Vagina (tissue), 2 donors: ENCODE results near the gene TMEM163. TPM values are rescaled to one million over a fixed set of nuclear protein-coding genes. Genes with fewer than 3 reads are reported as not detected.
A peak's percentile ranks its signal among the peaks of the same experiment; 100 is the strongest.

Experiments used
- DNase-seq, 2 donors: peaks; one replicate each; pipeline ENCODE4 v3.0.0-alpha.2; 2017; ENCODE audit errors: extremely low spot score in 2 of 2
- H3K27ac ChIP-seq: fragments of 200-600 bp; sonication (generic); one replicate; pipeline ENCODE4 v1.5.1; 2019
- H3K27me3 ChIP-seq: fragments of 200-600 bp; sonication (generic); one replicate; pipeline ENCODE4 v1.5.1; 2019
- H3K36me3 ChIP-seq, 2 donors: fragments of 200-600 bp; sonication (generic); one replicate each; pipeline ENCODE4 v1.5.1; 2017 to 2019
- H3K4me1 ChIP-seq: fragments of 200-600 bp; sonication (generic); one replicate; pipeline ENCODE4 v1.5.1; 2019
- H3K4me3 ChIP-seq, 2 donors: fragments of 200-600 bp; sonication (generic); 1 replicate in 1 of 2; 2 replicates in 1 of 2; pipeline ENCODE4 v1.5.1; 2016 to 2019
- H3K9me3 ChIP-seq: fragments of 200-600 bp; sonication (generic); one replicate; pipeline ENCODE4 v1.5.1; 2019
- POLR2A ChIP-seq, 2 donors: fragments of 450-650 bp; IDR thresholded peaks; one replicate each; pipeline ENCODE4 v1.6.1; 2017; ENCODE audit warnings: antibody characterized with exemption in 2 of 2, mild to moderate bottlenecking in 2 of 2, moderate library complexity in 2 of 2
- POLR2AphosphoS5 ChIP-seq, 2 donors: sonication (generic); formaldehyde crosslinking; IDR thresholded peaks; one replicate each; pipeline ENCODE4 v1.9.0; 2017; ENCODE audit warnings: antibody characterized with exemption in 2 of 2, mild to moderate bottlenecking in 2 of 2, low read depth in 1 of 2; ENCODE audit not compliant: insufficient read depth in 1 of 2
- intact Hi-C: fragments of 100-400 bp; cut with DNase I; formaldehyde crosslinking; loops from one replicate; pipeline ENCODE4 v1.15.1; 2023
- total RNA-seq: library from RNA; depleted of rRNA; stranded (reverse); fragments of >200 nt; gene quantifications from one replicate; pipeline ENCODE4 v1.2.3, GENCODE V29; 2016
- TF ChIP-seq, protein P1 (sequence below), 3 experiments: fragments of 450-650 bp in 2 of 3; fragments of 200-600 bp in 1 of 3; sonication (generic) in 1 of 3; IDR thresholded peaks; one replicate each; pipeline ENCODE4 v1.5.1; 2017 to 2019; ENCODE audit warnings: antibody characterized with exemption in 3 of 3, mild to moderate bottlenecking in 2 of 3, moderate library complexity in 2 of 3

The TMEM163 gene
- total RNA-seq, 1 donor from 2014 or later: not detected

GRCh38 chr2:134468776-134469175 is 250.0 kb downstream of the TMEM163 start:
- TF ChIP-seq POLR2A (IDR thresholded peaks at IDR 0.05) (no peak), POLR2AphosphoS5 (IDR thresholded peaks at IDR 0.05; ENCODE audit: insufficient read depth in 1 of 2, low read depth in 1 of 2) (no peak)
- TF ChIP-seq, protein P1, sequence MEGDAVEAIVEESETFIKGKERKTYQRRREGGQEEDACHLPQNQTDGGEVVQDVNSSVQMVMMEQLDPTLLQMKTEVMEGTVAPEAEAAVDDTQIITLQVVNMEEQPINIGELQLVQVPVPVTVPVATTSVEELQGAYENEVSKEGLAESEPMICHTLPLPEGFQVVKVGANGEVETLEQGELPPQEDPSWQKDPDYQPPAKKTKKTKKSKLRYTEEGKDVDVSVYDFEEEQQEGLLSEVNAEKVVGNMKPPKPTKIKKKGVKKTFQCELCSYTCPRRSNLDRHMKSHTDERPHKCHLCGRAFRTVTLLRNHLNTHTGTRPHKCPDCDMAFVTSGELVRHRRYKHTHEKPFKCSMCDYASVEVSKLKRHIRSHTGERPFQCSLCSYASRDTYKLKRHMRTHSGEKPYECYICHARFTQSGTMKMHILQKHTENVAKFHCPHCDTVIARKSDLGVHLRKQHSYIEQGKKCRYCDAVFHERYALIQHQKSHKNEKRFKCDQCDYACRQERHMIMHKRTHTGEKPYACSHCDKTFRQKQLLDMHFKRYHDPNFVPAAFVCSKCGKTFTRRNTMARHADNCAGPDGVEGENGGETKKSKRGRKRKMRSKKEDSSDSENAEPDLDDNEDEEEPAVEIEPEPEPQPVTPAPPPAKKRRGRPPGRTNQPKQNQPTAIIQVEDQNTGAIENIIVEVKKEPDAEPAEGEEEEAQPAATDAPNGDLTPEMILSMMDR (IDR thresholded peaks at IDR 0.05): no peak
- Histone ChIP-seq H3K4me1 (no peaks in the 10 kb centered on the region), H3K9me3 (no peaks in the 10 kb centered on the region), H3K4me3 (no peak overlapping the region), H3K36me3 (no peaks in the 10 kb centered on the region), H3K27me3 (no peaks in the 10 kb centered on the region), H3K27ac (no peak overlapping the region)
- intact Hi-C loops: no loop called here
- peak in 1 of 2 donors; percentile 72 for DNase-seq

GRCh38 chr2:134468164-134468563 is 250.6 kb downstream of the TMEM163 start:
- TF ChIP-seq POLR2AphosphoS5 (IDR thresholded peaks at IDR 0.05; ENCODE audit: insufficient read depth in 1 of 2, low read depth in 1 of 2) (no peak), POLR2A (IDR thresholded peaks at IDR 0.05) (no peak)
- TF ChIP-seq, protein P1 (IDR thresholded peaks at IDR 0.05): no peak
- H3K4me1 ChIP-seq: no peaks in the 10 kb centered on the region
- no peak overlapping the region for H3K4me3 ChIP-seq
- no peak overlapping the region for H3K27ac ChIP-seq
- H3K9me3 ChIP-seq: no peaks in the 10 kb centered on the region
- peak; percentile 46 to 52 for DNase-seq
- H3K36me3 ChIP-seq: no peaks in the 10 kb centered on the region
- intact Hi-C loops: no loop called here
- H3K27me3 ChIP-seq: no peaks in the 10 kb centered on the region

DNA sequence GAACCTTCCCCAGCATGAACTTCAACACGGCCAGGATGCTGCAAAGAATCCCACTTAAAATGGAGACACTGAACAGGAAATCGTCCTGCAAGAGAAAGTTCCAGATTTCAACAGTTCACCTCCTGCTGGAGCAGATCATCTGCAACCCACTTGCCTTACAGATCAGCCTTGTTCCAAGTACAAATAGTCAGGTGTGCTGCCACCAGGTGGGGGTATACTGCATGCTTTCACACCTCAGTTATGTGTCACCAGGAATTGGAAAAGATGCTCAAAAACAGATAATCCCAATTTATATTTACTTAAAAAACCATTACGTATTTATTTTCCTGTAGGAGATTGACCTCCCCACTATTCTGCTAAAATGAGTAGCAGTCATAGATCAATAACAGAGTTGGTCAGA is 252.7 kb downstream of the TMEM163 start:
- TF ChIP-seq POLR2AphosphoS5 (IDR thresholded peaks at IDR 0.05; ENCODE audit: insufficient read depth in 1 of 2, low read depth in 1 of 2) (no peak), POLR2A (IDR thresholded peaks at IDR 0.05) (no peak)
- TF ChIP-seq, protein P1 (IDR thresholded peaks at IDR 0.05): no peak
- intact Hi-C loops: no loop called here
- Histone ChIP-seq H3K27ac (no peak overlapping the region), H3K27me3 (no peaks in the 10 kb centered on the region), H3K36me3 (no peaks in the 10 kb centered on the region), H3K4me3 (no peak overlapping the region), H3K4me1 (no peaks in the 10 kb centered on the region), H3K9me3 (no peaks in the 10 kb centered on the region)
- peak; percentile 19 to 74 for DNase-seq

- Histone ChIP-seq H3K4me1 (no peaks in the 10 kb centered on the region), H3K27ac (no peak overlapping the region), H3K9me3 (no peaks in the 10 kb centered on the region), H3K4me3 (no peak overlapping the region), H3K27me3 (no peaks in the 10 kb centered on the region), H3K36me3 (no peaks in the 10 kb centered on the region)
- TF ChIP-seq POLR2AphosphoS5 (IDR thresholded peaks at IDR 0.05; ENCODE audit: insufficient read depth in 1 of 2, low read depth in 1 of 2) (no peak), POLR2A (IDR thresholded peaks at IDR 0.05) (no peak)
- TF ChIP-seq, protein P1 (IDR thresholded peaks at IDR 0.05): no peak
- intact Hi-C loops: no loop called here
- peak; percentile 22 to 64 for DNase-seq
Observed at GRCh38 chr2:134465228-134466105, 253.3 kb downstream of the TMEM163 start.

- Histone ChIP-seq H3K4me1 (no peaks in the 10 kb centered on the region), H3K4me3 (no peak overlapping the region), H3K36me3 (no peaks in the 10 kb centered on the region), H3K27ac (no peak overlapping the region), H3K27me3 (no peaks in the 10 kb centered on the region), H3K9me3 (no peaks in the 10 kb centered on the region)
- intact Hi-C loops: no loop called here
- TF ChIP-seq POLR2A (IDR thresholded peaks at IDR 0.05) (no peak), POLR2AphosphoS5 (IDR thresholded peaks at IDR 0.05; ENCODE audit: insufficient read depth in 1 of 2, low read depth in 1 of 2) (no peak)
- TF ChIP-seq, protein P1 (IDR thresholded peaks at IDR 0.05): no peak
- DNase-seq: peak; percentile 49 to 52
Observed at GRCh38 chr2:134463699-134464022, 255.1 kb downstream of the TMEM163 start.
